Breast epithelium (tissue), 4 donors: Measurements from ENCODE around the gene PLGRKT. TPM values are rescaled to one million over a fixed set of nuclear protein-coding genes. Genes with fewer than 3 reads are reported as not detected.

Source experiments
- DNase-seq, 2 donors: peaks; one replicate each; pipeline ENCODE4 v3.0.0-alpha.2; 2019; ENCODE audit warnings: low spot score in 2 of 2
- H3K27ac ChIP-seq, 2 donors: fragments of 200-600 bp; sonication (generic) in 1 of 2; one replicate each; pipeline ENCODE4 v1.5.1; 2016 to 2019; ENCODE audit warnings: mild to moderate bottlenecking in 1 of 2
- H3K27me3 ChIP-seq, 2 donors: fragments of 200-600 bp; sonication (generic) in 1 of 2; one replicate each; pipeline versions ENCODE4 v1.5.1 to v1.6.0; 2017 to 2019; ENCODE audit warnings: control low read depth in 1 of 2, mild to moderate bottlenecking in 1 of 2
- H3K36me3 ChIP-seq: fragments of 200-600 bp; one replicate; pipeline ENCODE4 v1.5.1; 2019
- H3K4me1 ChIP-seq, 2 donors: fragments of 200-600 bp; sonication (generic); one replicate each; pipeline ENCODE4 v1.5.1; 2016 to 2019; ENCODE audit warnings: control low read depth in 1 of 2
- H3K4me3 ChIP-seq, 3 donors: fragments of 200-600 bp; sonication (generic); 1 replicate in 2 of 3; 2 replicates in 1 of 3; pipeline ENCODE4 v1.5.1; 2016 to 2019; ENCODE audit warnings: mild to moderate bottlenecking in 3 of 3, moderate library complexity in 2 of 3
- H3K9me3 ChIP-seq, 2 donors: fragments of 200-600 bp; sonication (generic) in 1 of 2; one replicate each; pipeline ENCODE4 v1.5.1; 2016 to 2019; ENCODE audit warnings: control low read depth in 1 of 2
- CTCF ChIP-seq, 3 donors: fragments of 450-650 bp; IDR thresholded peaks; one replicate each; pipeline ENCODE4 v1.5.1; 2016 to 2017; ENCODE audit warnings: antibody characterized with exemption in 3 of 3, mild to moderate bottlenecking in 3 of 3, moderate library complexity in 3 of 3
- POLR2A ChIP-seq: fragments of 450-650 bp; IDR thresholded peaks from one replicate; pipeline ENCODE4 v1.6.1; 2016; ENCODE audit warnings: antibody characterized with exemption, mild to moderate bottlenecking, moderate library complexity
- POLR2AphosphoS5 ChIP-seq, 3 donors: sonication (generic); formaldehyde crosslinking; IDR thresholded peaks; one replicate each; pipeline ENCODE4 v1.6.1; 2017; ENCODE audit warnings: antibody characterized with exemption in 3 of 3
- intact Hi-C: fragments of 100-400 bp; cut with DNase I; formaldehyde crosslinking; loops from one replicate; pipeline ENCODE4 v1.15.1; 2023; ENCODE audit warnings: low total_unique reads
- total RNA-seq, 3 donors: library from RNA; depleted of rRNA; stranded (reverse); fragments of >200 nt; gene quantifications; one replicate each; pipeline ENCODE4 v1.1.0, GENCODE V29; 2016

Gene PLGRKT
- total RNA-seq, 3 donors from 2014 or later, result 15.0 to 26.2 (median 16.4) TPM

GRCh38 chr9:5450359-5451091 is 12.8 kb upstream of the PLGRKT start, which contains the start of gene CD274:
CD274 (plus strand) TSS chr9:5450542; CDS start chr9:5456114, 5,572 bp downstream.
- TF ChIP-seq POLR2A (no peak), CTCF (IDR thresholded peaks at IDR 0.05) (peak; percentile 39 to 71 (median 69)), POLR2AphosphoS5 (IDR thresholded peaks at IDR 0.05) (peak; percentile 48 to 77 (median 66))
- H3K4me3 ChIP-seq, result peak within 1 kb of the TSS; percentile 49 to 73 (median 57)
- H3K27ac ChIP-seq, result peak within 1 kb of the TSS; percentile 90 to 93
- no peaks in the 10 kb centered on the region for H3K4me1 ChIP-seq
- intact Hi-C loops, result loop anchor here (5.0 kb wide), 1 partner anchor 107 kb away; no protein-coding TSS in a partner anchor
- no peaks in the 10 kb centered on the region for H3K27me3 ChIP-seq
- no peaks in the 10 kb centered on the region for H3K36me3 ChIP-seq
- DNase-seq, result peak; percentile 76 to 82
- H3K9me3 ChIP-seq, result no peaks in the 10 kb centered on the region

- Histone ChIP-seq H3K4me3 (peak overlapping the region; percentile 49 to 73 (median 57)), H3K27ac (peak overlapping the region; percentile 90 to 93), H3K36me3 (no peaks in the 10 kb centered on the region), H3K9me3 (no peaks in the 10 kb centered on the region), H3K27me3 (no peaks in the 10 kb centered on the region), H3K4me1 (no peaks in the 10 kb centered on the region)
- TF ChIP-seq POLR2AphosphoS5 (IDR thresholded peaks at IDR 0.05) (no peak), POLR2A (no peak), CTCF (IDR thresholded peaks at IDR 0.05) (no peak)
- DNase-seq, result no peak
- intact Hi-C loops, result loop anchor here (5.0 kb wide), 1 partner anchor 108 kb away; no protein-coding TSS in a partner anchor
Observed at GRCh38 chr9:5449521-5450358, 12.0 kb upstream of the PLGRKT start.

GRCh38 chr9:5448461-5449435 is 11.0 kb upstream of the PLGRKT start:
- Histone ChIP-seq H3K4me3 (peak overlapping the region in 1 of 3 donors; percentile 57), H3K36me3 (no peaks in the 10 kb centered on the region), H3K27ac (peak overlapping the region; percentile 1 to 93), H3K27me3 (no peaks in the 10 kb centered on the region), H3K9me3 (no peaks in the 10 kb centered on the region), H3K4me1 (no peaks in the 10 kb centered on the region)
- no peak for TF ChIP-seq CTCF (IDR thresholded peaks at IDR 0.05)
- no peak for TF ChIP-seq POLR2AphosphoS5 (IDR thresholded peaks at IDR 0.05)
- TF ChIP-seq POLR2A, result no peak
- DNase-seq, result no peak
- intact Hi-C loops, result no loop called here

GRCh38 chr9:5448016-5448415 is 10.3 kb upstream of the PLGRKT start:
- no peaks in the 10 kb centered on the region for H3K9me3 ChIP-seq
- no peak for TF ChIP-seq POLR2AphosphoS5 (IDR thresholded peaks at IDR 0.05)
- no peak for TF ChIP-seq POLR2A
- no peak for TF ChIP-seq CTCF (IDR thresholded peaks at IDR 0.05)
- intact Hi-C loops, result no loop called here

More at GRCh38 chr9:5448016-5448415, 10.3 kb upstream of the PLGRKT start:
- H3K36me3 ChIP-seq, result no peaks in the 10 kb centered on the region
- H3K4me3 ChIP-seq, result no peak overlapping the region
- DNase-seq, result no peak
- no peaks in the 10 kb centered on the region for H3K4me1 ChIP-seq
- no peaks in the 10 kb centered on the region for H3K27me3 ChIP-seq
- H3K27ac ChIP-seq, result no peak overlapping the region
